HepG2 (cell line): ENCODE results near the gene ATP2B2. TPM values are rescaled to one million over a fixed set of nuclear protein-coding genes. Genes with fewer than 3 reads are reported as not detected.

Experiments
- ATAC-seq: fragments of 200-7000 bp; cut with Tn5 transposase; 3 replicates; pipeline ENCODE4 v1.9.1; 2020; ENCODE audit warnings: mild to moderate bottlenecking, moderate library complexity
- BruUV-seq: library from RNA; stranded (reverse); fragments of 400-500 nt; replicated peaks from 2 replicates; lab custom pipeline; 2021; lab: Mats Ljungman, UMichigan
- CTCF ChIA-PET: fragments of 300-600 bp; formaldehyde crosslinking; extraction: SDS; loops from one replicate; lab custom pipeline; 2021; ENCODE audit warnings: low total read pairs, inconsistent platforms, low intra/inter-chr PET ratio; lab: Yijun Ruan, JAX
- POLR2A ChIA-PET: fragments of 350-600 bp; sonication (Branson Sonifier 250); formaldehyde crosslinking; loops from one replicate; lab custom pipeline; 2020; ENCODE audit warnings: antibody characterized with exemption, inconsistent platforms; lab: Yijun Ruan, JAX
- DNase-seq: peaks from one replicate; pipeline ENCODE4 v3.0.0-alpha.2; 2015; ENCODE audit warnings: low spot score
- FAIRE-seq: peaks from 3 replicates; lab custom pipeline; 2011; peaks lifted over from hg19 to GRCh38; lab: Jason Lieb, UNC
- H2AFZ ChIP-seq: one replicate; pipeline ENCODE4 v1.6.1; 2011; ENCODE audit warnings: low read length, inconsistent platforms
- H3K27ac ChIP-seq: fragments of 300-600 bp; 3 replicates; pipeline ENCODE4 v1.8.0; 2011; ENCODE audit warnings: mixed run types, mild to moderate bottlenecking, mixed read lengths, low read length, inconsistent platforms; ENCODE audit not compliant: insufficient read depth; ENCODE audit errors: extremely low read length
- H3K27me3 ChIP-seq, 2 experiments: fragments of 200-600 bp in 1 of 2; 2 replicates in 1 of 2; 3 replicates in 1 of 2; pipeline versions ENCODE4 v1.6.0 to v1.8.0; 2011; ENCODE audit warnings: low read length in 2 of 2, mild to moderate bottlenecking in 2 of 2, moderate library complexity in 2 of 2, inconsistent platforms in 1 of 2; ENCODE audit not compliant: insufficient read depth in 2 of 2, control insufficient read depth in 1 of 2
- H3K36me3 ChIP-seq, 2 experiments: fragments of 200-600 bp in 1 of 2; replicated peaks in 1 of 2; 2 replicates in 1 of 2; 3 replicates in 1 of 2; pipeline versions ENCODE4 v1.5.1 to v1.8.0; 2011; ENCODE audit warnings: low read length in 2 of 2, inconsistent platforms in 1 of 2; ENCODE audit not compliant: insufficient read depth in 2 of 2, control insufficient read depth in 1 of 2
- H3K4me1 ChIP-seq: 2 replicates; pipeline ENCODE4 v1.5.1; 2012; ENCODE audit warnings: low read length, inconsistent platforms; ENCODE audit not compliant: insufficient read depth
- H3K4me2 ChIP-seq: 2 replicates; pipeline ENCODE4 v1.6.0; 2011; ENCODE audit warnings: low read depth, low read length, inconsistent platforms
- H3K4me3 ChIP-seq, 3 experiments: fragments of 200-600 bp in 1 of 3; sonication (generic), shearing (Covaris generic) in 1 of 3; replicated peaks in 1 of 3; 2 replicates each; pipeline ENCODE4 v1.5.1; 2011 to 2016; ENCODE audit warnings: low read length in 3 of 3, inconsistent platforms in 2 of 3, low read depth in 2 of 3, mild to moderate bottlenecking in 2 of 3, control low read depth in 1 of 3, mixed read lengths in 1 of 3; ENCODE audit not compliant: insufficient read depth in 1 of 3
- H3K79me2 ChIP-seq: one replicate; pipeline ENCODE4 v1.6.1; 2011; ENCODE audit warnings: low read length, inconsistent platforms; ENCODE audit not compliant: insufficient read depth
- H3K9ac ChIP-seq: 2 replicates; pipeline ENCODE4 v1.6.0; 2011; ENCODE audit warnings: mild to moderate bottlenecking, low read depth, low read length, inconsistent platforms; ENCODE audit not compliant: insufficient read depth
- H3K9me3 ChIP-seq: 2 replicates; pipeline ENCODE4 v1.5.1; 2012; ENCODE audit warnings: mild to moderate bottlenecking, low read length
- H4K20me1 ChIP-seq: 2 replicates; pipeline ENCODE4 v1.6.0; 2011; ENCODE audit warnings: inconsistent platforms, mild to moderate bottlenecking, low read length, moderate library complexity; ENCODE audit not compliant: insufficient read depth
- AKAP8 ChIP-seq: sonication (generic); formaldehyde crosslinking; IDR thresholded peaks from 2 replicates; pipeline ENCODE4 v1.5.1; 2020; ENCODE audit warnings: mild to moderate bottlenecking, missing genetic modification reagents
- GTF2F1 ChIP-seq: fragments of 150-350 bp; IDR thresholded peaks from 2 replicates; pipeline ENCODE4 v1.6.1; 2014; ENCODE audit warnings: low read length
- HMG20A ChIP-seq: IDR thresholded peaks from 2 replicates; pipeline ENCODE4 v1.6.1; 2016; ENCODE audit warnings: borderline replicate concordance
- KLF15 ChIP-seq: sonication (generic); formaldehyde crosslinking; IDR thresholded peaks from 2 replicates; pipeline ENCODE4 v1.8.1; 2023; ENCODE audit warnings: borderline replicate concordance, mild to moderate bottlenecking, inconsistent platforms, missing genetic modification reagents, mixed read lengths
- SRY ChIP-seq: sonication (generic); formaldehyde crosslinking; IDR thresholded peaks from 2 replicates; pipeline ENCODE4 v1.8.0; 2022; ENCODE audit warnings: mild to moderate bottlenecking, missing genetic modification reagents
- THYN1 ChIP-seq: sonication (generic); formaldehyde crosslinking; IDR thresholded peaks from 2 replicates; pipeline ENCODE4 v1.8.1; 2023; ENCODE audit warnings: low read depth, mild to moderate bottlenecking, moderate library complexity, missing genetic modification reagents, borderline replicate concordance
- ZNF432 ChIP-seq: sonication (generic); formaldehyde crosslinking; IDR thresholded peaks from 2 replicates; pipeline ENCODE4 v1.5.0; 2020; ENCODE audit warnings: missing genetic modification reagents, mild to moderate bottlenecking, borderline replicate concordance
- WGBS: methylation state at CpG from one replicate; pipeline ENCODE4 v1.1.6; 2017; ENCODE audit warnings: low lambda C conversion rate; 5-methylcytosine and 5-hydroxymethylcytosine counted together
- in situ Hi-C: cut with HindIII; loops from 2 replicates; pipeline ENCODE4 v1.10.0; 2017; ENCODE audit warnings: low pct_unique_long_range_greater_than_20kb; ENCODE audit not compliant: extremely low pct_ligation_motif_present
- intact Hi-C: fragments of 100-400 bp; cut with micrococcal nuclease; formaldehyde crosslinking; loops from one replicate; pipeline ENCODE4 v1.10.0; 2022; ENCODE audit not compliant: unreplicated experiment
- polyA plus RNA-seq, 8 experiments: library from polyadenylated mRNA; depleted of rRNA in 3 of 8; stranded (reverse) in 7 of 8; unstranded in 1 of 8; fragments of >200 nt; fragmentation: Illumina TruSeq in 4 of 8; extraction: Trizol in 4 of 8; gene quantifications; 2 replicates each; pipeline versions ENCODE4 v1.2.1 to v1.2.3, GENCODE V29; 2011 to 2016; ENCODE audit warnings: low read depth in 4 of 8, missing spikeins in 1 of 8, mixed read lengths in 1 of 8; ENCODE audit not compliant: insufficient read depth in 1 of 8
- total RNA-seq, 5 experiments: library from RNA; depleted of rRNA; stranded (reverse); fragments of >200 nt; fragmentation: Illumina TruSeq; extraction: Trizol; gene quantifications; 2 replicates each; pipeline ENCODE4 v1.2.3, GENCODE V29; 2016; ENCODE audit warnings: low read depth in 1 of 5
- TF ChIP-seq, protein P1 (sequence below): sonication (generic); formaldehyde crosslinking; IDR thresholded peaks from 2 replicates; pipeline ENCODE4 v1.5.0; 2020; ENCODE audit warnings: mild to moderate bottlenecking, missing genetic modification reagents, borderline replicate concordance

The ATP2B2 gene
- total and polyA plus RNA-seq, 2 of the 13 experiments (the other 11 are each of a cell fraction or from before 2014, with no cell fraction given) = 1.5 to 2.3 TPM

DNA sequence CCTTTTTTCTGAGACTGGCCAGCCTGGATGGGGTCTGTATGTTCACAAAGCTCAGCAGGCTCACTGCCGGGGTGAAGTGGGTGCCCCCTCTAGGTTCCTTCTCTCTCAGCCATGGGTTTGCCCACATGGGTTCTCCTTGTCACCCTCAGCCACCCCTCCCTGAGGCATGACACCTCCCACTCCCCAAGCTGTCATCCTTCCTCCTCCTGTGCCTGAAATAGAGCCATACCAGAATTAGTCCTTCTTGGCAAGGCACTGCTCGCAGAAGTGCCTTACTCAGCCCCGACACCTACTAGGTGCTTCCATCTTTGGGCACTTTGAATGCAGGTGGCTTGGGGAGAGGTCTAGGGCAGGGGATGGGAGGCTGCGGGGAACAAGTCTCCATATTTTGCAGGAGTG is 121.5 kb downstream of the ATP2B2 start:
- FAIRE-seq = no peak

More for the DNA sequence above, 121.5 kb downstream of the ATP2B2 start:
- H3K79me2 ChIP-seq = no peaks in the 10 kb centered on the region
- ChIA-PET CTCF (no interaction called here), POLR2A (no interaction called here)
- peaks cover 3 to 11% of the 10 kb centered on the region in 2 experiments; a peak in 3 of 5 replicates for H3K27me3 ChIP-seq
- in situ Hi-C loops (no loop called here), intact Hi-C loops (no loop called here)
- no TSS peak for BruUV-seq
- no peak overlapping the region for H3K4me3 ChIP-seq
- TF ChIP-seq AKAP8 (CRISPR knock-in tag) (no peak), ZNF432 (CRISPR knock-in tag) (no peak), HMG20A (no peak), GTF2F1 (no peak), KLF15 (CRISPR knock-in tag) (no peak), THYN1 (no peak), SRY (CRISPR knock-in tag) (no peak)
- TF ChIP-seq, protein P1, sequence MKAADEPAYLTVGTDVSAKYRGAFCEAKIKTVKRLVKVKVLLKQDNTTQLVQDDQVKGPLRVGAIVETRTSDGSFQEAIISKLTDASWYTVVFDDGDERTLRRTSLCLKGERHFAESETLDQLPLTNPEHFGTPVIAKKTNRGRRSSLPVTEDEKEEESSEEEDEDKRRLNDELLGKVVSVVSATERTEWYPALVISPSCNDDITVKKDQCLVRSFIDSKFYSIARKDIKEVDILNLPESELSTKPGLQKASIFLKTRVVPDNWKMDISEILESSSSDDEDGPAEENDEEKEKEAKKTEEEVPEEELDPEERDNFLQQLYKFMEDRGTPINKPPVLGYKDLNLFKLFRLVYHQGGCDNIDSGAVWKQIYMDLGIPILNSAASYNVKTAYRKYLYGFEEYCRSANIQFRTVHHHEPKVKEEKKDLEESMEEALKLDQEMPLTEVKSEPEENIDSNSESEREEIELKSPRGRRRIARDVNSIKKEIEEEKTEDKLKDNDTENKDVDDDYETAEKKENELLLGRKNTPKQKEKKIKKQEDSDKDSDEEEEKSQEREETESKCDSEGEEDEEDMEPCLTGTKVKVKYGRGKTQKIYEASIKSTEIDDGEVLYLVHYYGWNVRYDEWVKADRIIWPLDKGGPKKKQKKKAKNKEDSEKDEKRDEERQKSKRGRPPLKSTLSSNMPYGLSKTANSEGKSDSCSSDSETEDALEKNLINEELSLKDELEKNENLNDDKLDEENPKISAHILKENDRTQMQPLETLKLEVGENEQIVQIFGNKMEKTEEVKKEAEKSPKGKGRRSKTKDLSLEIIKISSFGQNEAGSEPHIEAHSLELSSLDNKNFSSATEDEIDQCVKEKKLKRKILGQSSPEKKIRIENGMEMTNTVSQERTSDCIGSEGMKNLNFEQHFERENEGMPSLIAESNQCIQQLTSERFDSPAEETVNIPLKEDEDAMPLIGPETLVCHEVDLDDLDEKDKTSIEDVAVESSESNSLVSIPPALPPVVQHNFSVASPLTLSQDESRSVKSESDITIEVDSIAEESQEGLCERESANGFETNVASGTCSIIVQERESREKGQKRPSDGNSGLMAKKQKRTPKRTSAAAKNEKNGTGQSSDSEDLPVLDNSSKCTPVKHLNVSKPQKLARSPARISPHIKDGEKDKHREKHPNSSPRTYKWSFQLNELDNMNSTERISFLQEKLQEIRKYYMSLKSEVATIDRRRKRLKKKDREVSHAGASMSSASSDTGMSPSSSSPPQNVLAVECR (CRISPR knock-in tag) = no peak
- no peak overlapping the region for H2AFZ ChIP-seq
- H3K9ac ChIP-seq = no peak overlapping the region
- no peak for DNase-seq
- H3K9me3 ChIP-seq = no peaks in the 10 kb centered on the region
- no peaks in the 10 kb centered on the region for H3K36me3 ChIP-seq
- no peak overlapping the region for H3K27ac ChIP-seq
- WGBS = 79% methylated on average over 4 of the region's 4 CpGs
- no peak overlapping the region for H3K4me2 ChIP-seq
- H3K4me1 ChIP-seq = no peaks in the 10 kb centered on the region
- H4K20me1 ChIP-seq = no peaks in the 10 kb centered on the region
- ATAC-seq = no peak
